Kidney (tissue), 14 donors: ENCODE results near the gene DNHD1. TPM values are rescaled to one million over a fixed set of nuclear protein-coding genes. Genes with fewer than 3 reads are reported as not detected.

Experiments used
- DNase-seq, 5 donors: peaks; one replicate each; pipeline ENCODE4 v3.0.0-alpha.2; 2013 to 2020
- FAIRE-seq: peaks from 2 replicates; lab custom pipeline; 2012; peaks lifted over from hg19 to GRCh38; lab: Jason Lieb, UNC
- H3K27ac ChIP-seq, 2 donors: one replicate each; pipeline ENCODE4 v1.7.0; 2013; ENCODE audit warnings: low read depth in 2 of 2, low read length in 2 of 2, inconsistent platforms in 1 of 2
- H3K27me3 ChIP-seq: one replicate; pipeline ENCODE4 v1.7.1; 2013; ENCODE audit warnings: low read length, inconsistent platforms; ENCODE audit not compliant: control insufficient read depth, insufficient read depth
- H3K36me3 ChIP-seq, 3 donors: one replicate each; pipeline versions ENCODE4 v1.7.0 to v1.7.1; 2013; ENCODE audit warnings: low read length in 3 of 3, control low read depth in 1 of 3, inconsistent platforms in 1 of 3; ENCODE audit not compliant: insufficient read depth in 3 of 3, control insufficient read depth in 2 of 3
- H3K4me1 ChIP-seq, 3 donors: one replicate each; pipeline versions ENCODE4 v1.7.0 to v1.7.1; 2013; ENCODE audit warnings: low read length in 3 of 3, inconsistent platforms in 1 of 3, low read depth in 1 of 3; ENCODE audit not compliant: control insufficient read depth in 2 of 3, insufficient read depth in 2 of 3
- H3K4me3 ChIP-seq, 3 donors: one replicate each; pipeline versions ENCODE4 v1.7.0 to v1.8.1; 2013; ENCODE audit warnings: low read length in 3 of 3, control low read depth in 1 of 3, inconsistent platforms in 1 of 3
- H3K9ac ChIP-seq, 3 donors: one replicate each; pipeline versions ENCODE4 v1.7.0 to v1.7.1; 2013; ENCODE audit warnings: low read length in 3 of 3, control low read depth in 1 of 3, inconsistent platforms in 1 of 3
- H3K9me3 ChIP-seq, 3 donors: one replicate each; pipeline versions ENCODE4 v1.7.0 to v1.7.1; 2013; ENCODE audit warnings: low read length in 3 of 3, control low read depth in 1 of 3, inconsistent platforms in 1 of 3; ENCODE audit not compliant: control insufficient read depth in 2 of 3, insufficient read depth in 1 of 3
- intact Hi-C: fragments of 100-400 bp; cut with DNase I; formaldehyde crosslinking; loops from one replicate; pipeline ENCODE4 v1.11.1; 2022
- polyA plus RNA-seq: library from polyadenylated mRNA; stranded (reverse); fragments of 350-450 nt; fragmentation: Illumina TruSeq; extraction: RNeasy Lipid Tissue Mini Kit (QIAGEN cat#74804); gene quantifications from one replicate; pipeline ENCODE4 v1.2.3, GENCODE V29; 2014; ENCODE audit warnings: low read depth, low replicate concordance; ENCODE audit not compliant: insufficient read depth
- total RNA-seq: library from RNA; stranded (reverse); fragmentation: NEBNext Ultra II Directional; extraction: Animal tissue kit (Norgen Biotek cat#: 25700); gene quantifications from one replicate; pipeline ENCODE4 v1.2.1, GENCODE V29; 2021
- TF ChIP-seq, protein P1 (sequence below): IDR thresholded peaks from 3 replicates; pipeline ENCODE4 v1.5.1; 2012; ENCODE audit warnings: mild to moderate bottlenecking, moderate library complexity, borderline replicate concordance; ENCODE audit not compliant: insufficient read depth; ENCODE audit errors: extremely low read depth
- donor health status: control.
- donor health status: control.
- donor health status: control.
- donor health status: control.
- donor health status: control.
- donor health status: DM: yes; HTN: yes; CAD: no.
- donor health status: Normal renal cell carcinoma (clear cell type).

Gene DNHD1
- total and polyA plus RNA-seq, 2 donors from 2014 or later, result 3.5 to 10.1 TPM

DNA sequence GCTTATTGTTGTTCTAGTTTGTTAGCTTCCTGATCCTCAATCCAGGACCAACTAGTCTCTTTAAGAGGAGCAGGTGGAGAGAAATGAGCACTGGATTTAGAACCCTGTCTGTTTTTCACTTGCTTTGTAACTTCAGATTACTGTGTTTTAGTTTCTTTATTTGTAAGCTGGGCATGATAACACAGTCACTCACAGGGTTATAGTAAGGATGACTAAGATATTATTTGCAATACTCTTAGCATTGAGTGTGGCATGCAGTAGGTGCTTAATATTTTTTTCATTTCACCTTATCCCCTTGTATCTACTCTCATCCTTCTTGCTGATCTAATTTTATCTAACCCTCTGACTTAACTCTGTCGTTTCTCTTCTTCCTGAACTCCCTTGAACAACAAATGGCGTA is 33.8 kb downstream of the DNHD1 start:
- peaks cover 0 to 4% (median 4%) of the 10 kb centered on the region in 3 donors for H3K36me3 ChIP-seq
- TF ChIP-seq, protein P1, sequence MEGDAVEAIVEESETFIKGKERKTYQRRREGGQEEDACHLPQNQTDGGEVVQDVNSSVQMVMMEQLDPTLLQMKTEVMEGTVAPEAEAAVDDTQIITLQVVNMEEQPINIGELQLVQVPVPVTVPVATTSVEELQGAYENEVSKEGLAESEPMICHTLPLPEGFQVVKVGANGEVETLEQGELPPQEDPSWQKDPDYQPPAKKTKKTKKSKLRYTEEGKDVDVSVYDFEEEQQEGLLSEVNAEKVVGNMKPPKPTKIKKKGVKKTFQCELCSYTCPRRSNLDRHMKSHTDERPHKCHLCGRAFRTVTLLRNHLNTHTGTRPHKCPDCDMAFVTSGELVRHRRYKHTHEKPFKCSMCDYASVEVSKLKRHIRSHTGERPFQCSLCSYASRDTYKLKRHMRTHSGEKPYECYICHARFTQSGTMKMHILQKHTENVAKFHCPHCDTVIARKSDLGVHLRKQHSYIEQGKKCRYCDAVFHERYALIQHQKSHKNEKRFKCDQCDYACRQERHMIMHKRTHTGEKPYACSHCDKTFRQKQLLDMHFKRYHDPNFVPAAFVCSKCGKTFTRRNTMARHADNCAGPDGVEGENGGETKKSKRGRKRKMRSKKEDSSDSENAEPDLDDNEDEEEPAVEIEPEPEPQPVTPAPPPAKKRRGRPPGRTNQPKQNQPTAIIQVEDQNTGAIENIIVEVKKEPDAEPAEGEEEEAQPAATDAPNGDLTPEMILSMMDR, result no peak
- H3K4me3 ChIP-seq, result no peak overlapping the region
- intact Hi-C loops, result loop anchor here (10.0 kb wide), 1 partner anchor 154 kb away; the partner anchor contains the start of gene MRPL17
- H3K27me3 ChIP-seq, result no peaks in the 10 kb centered on the region
- no peak overlapping the region for H3K27ac ChIP-seq
- no peak for DNase-seq
- H3K9ac ChIP-seq, result no peak overlapping the region
- H3K4me1 ChIP-seq, result no peaks in the 10 kb centered on the region
- H3K9me3 ChIP-seq, result no peaks in the 10 kb centered on the region
- no peak for FAIRE-seq

DNA sequence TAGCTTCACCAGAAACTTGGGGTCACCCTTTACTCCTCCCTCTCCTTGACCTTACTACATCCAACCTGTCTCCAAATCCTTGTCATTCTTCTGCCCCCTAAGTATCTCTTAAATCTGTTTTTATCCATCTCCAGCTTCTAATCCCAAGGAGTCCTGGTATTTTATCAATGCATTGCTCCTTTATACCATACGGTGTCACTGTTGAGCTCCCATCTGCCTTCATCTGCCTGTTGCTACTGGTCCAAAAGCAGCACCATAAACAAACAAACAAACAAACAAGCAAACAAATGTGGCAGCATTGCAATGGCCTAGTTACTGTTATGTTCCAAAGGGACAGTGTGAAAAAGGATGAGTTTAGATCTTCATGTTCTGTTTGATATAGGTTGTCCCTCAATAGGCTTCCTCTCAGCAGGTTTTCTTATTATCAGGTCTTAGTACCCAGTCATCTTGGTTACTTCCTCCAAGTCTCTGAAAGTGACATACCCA is 34.2 kb downstream of the DNHD1 start:
- Histone ChIP-seq H3K27ac (no peak overlapping the region), H3K4me3 (no peak overlapping the region), H3K36me3 (peaks cover 0 to 4% (median 4%) of the 10 kb centered on the region in 3 donors), H3K9me3 (no peaks in the 10 kb centered on the region), H3K4me1 (no peaks in the 10 kb centered on the region), H3K27me3 (no peaks in the 10 kb centered on the region), H3K9ac (no peak overlapping the region)
- TF ChIP-seq, protein P1, result peak; percentile 82
- DNase-seq (peak in 3 of 5 donors; percentile 40 to 66 (median 60)), FAIRE-seq (no peak)
- intact Hi-C loops, result loop anchor here (10.0 kb wide), 1 partner anchor 153 kb away; the partner anchor contains the start of gene MRPL17

DNA sequence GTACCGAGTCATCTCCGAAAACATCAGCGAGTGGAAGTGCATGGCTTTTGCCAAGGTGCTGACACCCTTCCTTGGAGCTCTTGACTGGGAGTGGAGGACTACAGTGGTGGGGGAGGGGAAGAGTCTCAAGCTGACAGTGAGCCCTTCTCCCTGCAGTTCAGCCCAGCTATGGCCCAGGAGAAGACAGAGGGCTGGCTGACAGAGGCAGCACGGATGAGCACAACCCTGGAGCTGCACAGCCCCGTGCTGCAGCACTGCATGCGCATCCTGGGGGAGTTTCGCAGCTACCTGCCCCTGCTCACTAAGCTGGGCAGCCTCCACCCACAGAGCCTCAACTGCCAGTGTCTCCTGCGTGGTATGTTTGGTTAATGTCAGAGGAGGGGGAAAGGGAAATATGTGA is 41.4 kb downstream of the DNHD1 start:
- Histone ChIP-seq H3K4me3 (no peak overlapping the region), H3K9ac (no peak overlapping the region), H3K4me1 (no peaks in the 10 kb centered on the region), H3K9me3 (no peaks in the 10 kb centered on the region), H3K36me3 (peaks cover 0 to 4% (median 0%) of the 10 kb centered on the region in 3 donors), H3K27me3 (no peaks in the 10 kb centered on the region), H3K27ac (no peak overlapping the region)
- intact Hi-C loops, result loop anchor here (10.0 kb wide), 1 partner anchor 146 kb away; the partner anchor contains the start of gene MRPL17
- DNase-seq (no peak), FAIRE-seq (no peak)
- TF ChIP-seq, protein P1, result no peak
